AG09319 (cell line): Measurements from ENCODE around the gene EXOSC2.

Experiments used
- DNase-seq: peaks from one replicate; pipeline ENCODE4 v3.0.0-alpha.2; 2010; ENCODE audit warnings: low read depth; ENCODE audit errors: extremely low read depth
- CTCF ChIP-seq: IDR thresholded peaks from 2 replicates; pipeline ENCODE4 v1.5.1; 2011; ENCODE audit warnings: low read depth, mild to moderate bottlenecking, inconsistent platforms, low read length, moderate library complexity

EXOSC2 gene

GRCh38 chr9:130698514-130698913 is 4.9 kb downstream of the EXOSC2 start:
- no peak for TF ChIP-seq CTCF
- no peak for DNase-seq

GRCh38 chr9:130699047-130699446 is 5.5 kb downstream of the EXOSC2 start:
- no peak for DNase-seq
- no peak for TF ChIP-seq CTCF

- peak; percentile 77 for DNase-seq
- peak; percentile 99 for TF ChIP-seq CTCF
Measured at GRCh38 chr9:130701059-130702022, 7.8 kb downstream of the EXOSC2 start.

GRCh38 chr9:130703501-130703900 is 9.9 kb downstream of the EXOSC2 start:
- no peak for TF ChIP-seq CTCF
- DNase-seq: no peak

- TF ChIP-seq CTCF: peak; percentile 61
- DNase-seq: no peak
Measured at GRCh38 chr9:130707225-130707976, 13.8 kb downstream of the EXOSC2 start.

GRCh38 chr9:130710822-130711352 is 17.3 kb downstream of the EXOSC2 start:
- no peak for DNase-seq

More at GRCh38 chr9:130710822-130711352, 17.3 kb downstream of the EXOSC2 start:
- TF ChIP-seq CTCF: no peak
